AG10803 (cell line): ENCODE results near the gene SCNN1B.
"Not testable (repeated sequence)": the region's sequence is repeated elsewhere in the genome, so short reads cannot be mapped to it uniquely, and the experiment has no call there.

ENCODE experiments used
- DNase-seq: peaks from one replicate; pipeline ENCODE4 v3.0.0; 2010; ENCODE audit warnings: low read depth
- H3K4me3 ChIP-seq: 2 replicates; pipeline ENCODE4 v1.5.1; 2011; ENCODE audit warnings: mild to moderate bottlenecking, low read length, control low read depth
- TF ChIP-seq, protein P1 (sequence below): conservative IDR thresholded peaks from 2 replicates; pipeline ENCODE4 v1.5.1; 2011; ENCODE audit warnings: mild to moderate bottlenecking, low read length, control low read depth, inconsistent platforms

The SCNN1B gene

DNA sequence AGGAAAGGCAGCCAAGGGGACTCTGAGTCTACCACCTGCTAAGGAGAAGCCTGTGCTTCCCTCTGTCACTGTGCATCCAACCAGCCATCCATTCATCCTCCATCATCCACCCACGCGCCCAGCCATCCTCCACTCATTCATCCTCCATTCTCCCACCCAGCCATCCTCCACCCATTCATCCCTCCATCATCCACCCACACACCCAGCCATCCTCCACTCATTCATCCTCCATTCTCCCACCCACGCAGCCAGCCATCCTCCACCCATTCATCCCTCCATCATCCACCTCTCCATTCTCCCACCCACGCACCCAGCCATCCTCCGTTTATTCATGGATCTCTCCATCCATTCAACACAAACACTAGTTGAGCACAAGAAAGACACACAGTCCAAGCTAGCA, 76.8 kb downstream of the SCNN1B start:
- DNase-seq: no peak

DNA sequence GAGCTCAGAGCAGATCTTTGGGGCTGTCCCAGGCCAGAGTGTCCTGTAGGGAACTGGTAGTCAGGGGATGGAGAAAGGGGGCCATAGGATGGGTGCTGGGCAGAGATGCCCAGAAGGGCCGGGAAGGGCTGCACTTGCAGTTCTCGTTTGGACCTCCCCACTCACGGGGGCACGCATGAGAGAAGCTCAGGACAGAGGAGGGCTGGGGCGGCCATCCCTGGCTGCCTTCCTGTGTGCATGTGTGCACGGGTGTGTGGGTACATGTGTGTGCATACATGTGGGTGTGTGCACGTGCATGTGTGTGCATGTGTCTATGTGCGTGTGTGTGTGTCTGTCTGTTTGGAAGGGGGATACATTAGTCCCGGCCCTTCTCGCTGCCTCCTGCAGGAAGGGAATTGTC, 77.6 kb downstream of the SCNN1B start:
- no peak for DNase-seq
- TF ChIP-seq, protein P1, sequence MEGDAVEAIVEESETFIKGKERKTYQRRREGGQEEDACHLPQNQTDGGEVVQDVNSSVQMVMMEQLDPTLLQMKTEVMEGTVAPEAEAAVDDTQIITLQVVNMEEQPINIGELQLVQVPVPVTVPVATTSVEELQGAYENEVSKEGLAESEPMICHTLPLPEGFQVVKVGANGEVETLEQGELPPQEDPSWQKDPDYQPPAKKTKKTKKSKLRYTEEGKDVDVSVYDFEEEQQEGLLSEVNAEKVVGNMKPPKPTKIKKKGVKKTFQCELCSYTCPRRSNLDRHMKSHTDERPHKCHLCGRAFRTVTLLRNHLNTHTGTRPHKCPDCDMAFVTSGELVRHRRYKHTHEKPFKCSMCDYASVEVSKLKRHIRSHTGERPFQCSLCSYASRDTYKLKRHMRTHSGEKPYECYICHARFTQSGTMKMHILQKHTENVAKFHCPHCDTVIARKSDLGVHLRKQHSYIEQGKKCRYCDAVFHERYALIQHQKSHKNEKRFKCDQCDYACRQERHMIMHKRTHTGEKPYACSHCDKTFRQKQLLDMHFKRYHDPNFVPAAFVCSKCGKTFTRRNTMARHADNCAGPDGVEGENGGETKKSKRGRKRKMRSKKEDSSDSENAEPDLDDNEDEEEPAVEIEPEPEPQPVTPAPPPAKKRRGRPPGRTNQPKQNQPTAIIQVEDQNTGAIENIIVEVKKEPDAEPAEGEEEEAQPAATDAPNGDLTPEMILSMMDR: no peak
- no peak overlapping the region for H3K4me3 ChIP-seq

More for the DNA sequence above, 76.8 kb downstream of the SCNN1B start:
- TF ChIP-seq, protein P1: no peak
- H3K4me3 ChIP-seq: no peak overlapping the region

DNA sequence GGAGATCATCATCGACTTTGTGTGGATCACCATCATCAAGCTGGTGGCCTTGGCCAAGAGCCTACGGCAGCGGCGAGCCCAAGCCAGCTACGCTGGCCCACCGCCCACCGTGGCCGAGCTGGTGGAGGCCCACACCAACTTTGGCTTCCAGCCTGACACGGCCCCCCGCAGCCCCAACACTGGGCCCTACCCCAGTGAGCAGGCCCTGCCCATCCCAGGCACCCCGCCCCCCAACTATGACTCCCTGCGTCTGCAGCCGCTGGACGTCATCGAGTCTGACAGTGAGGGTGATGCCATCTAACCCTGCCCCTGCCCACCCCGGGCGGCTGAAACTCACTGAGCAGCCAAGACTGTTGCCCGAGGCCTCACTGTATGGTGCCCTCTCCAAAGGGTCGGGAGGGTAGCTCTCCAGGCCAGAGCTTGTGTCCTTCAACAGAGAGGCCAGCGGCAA, 78.4 kb downstream of the SCNN1B start:
- TF ChIP-seq, protein P1: no peak
- no peak overlapping the region for H3K4me3 ChIP-seq
- no peak for DNase-seq

- H3K4me3 ChIP-seq, DNase-seq: not testable (repeated sequence)
Measured at GRCh38 chr16:23381702-23382101, 79.6 kb downstream of the SCNN1B start.

GRCh38 chr16:23382279-23382678, 80.2 kb downstream of the SCNN1B start:
- TF ChIP-seq, protein P1: no peak
- no peak overlapping the region for H3K4me3 ChIP-seq
- DNase-seq: no peak

DNA sequence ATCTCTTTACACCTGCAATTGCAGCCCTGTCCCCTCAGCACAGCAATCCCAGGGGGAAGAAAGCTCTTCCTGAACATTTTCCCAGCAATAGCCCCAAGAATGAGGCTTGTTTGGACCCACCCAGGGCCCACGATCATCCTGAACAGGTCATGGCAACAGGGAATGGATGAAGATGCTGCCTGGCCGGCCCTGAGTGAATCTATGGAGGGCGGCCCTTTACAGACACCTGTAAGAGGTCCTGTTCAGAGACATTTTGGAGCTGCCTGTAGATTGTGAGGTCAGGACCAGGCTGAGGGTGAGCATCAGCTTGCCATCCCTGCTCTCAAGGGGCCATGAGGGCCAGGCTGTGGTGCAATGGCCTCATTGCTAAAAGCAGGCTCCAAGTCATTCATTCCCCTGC, 81.8 kb downstream of the SCNN1B start:
- TF ChIP-seq, protein P1: no peak
- DNase-seq: no peak
- no peak overlapping the region for H3K4me3 ChIP-seq

DNA sequence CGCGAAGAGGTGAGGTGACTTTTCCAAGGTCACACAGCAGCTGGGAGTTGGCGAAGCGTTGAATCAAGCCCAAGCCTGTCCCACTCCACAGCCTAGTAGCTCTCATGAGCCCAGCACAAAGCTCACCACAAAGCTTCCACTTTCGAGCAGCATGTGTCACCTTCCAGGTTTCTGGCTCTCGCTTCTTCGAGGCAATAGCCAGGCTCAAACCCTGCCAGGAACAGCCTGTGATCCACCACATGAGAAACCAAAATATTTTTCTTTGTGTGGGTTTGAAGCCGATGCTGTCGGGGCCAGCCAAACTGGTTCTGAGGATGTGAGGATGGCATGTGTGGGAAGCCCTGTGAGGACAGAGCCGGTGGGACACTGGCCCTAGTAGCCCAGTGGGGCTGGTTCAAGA, 82.8 kb downstream of the SCNN1B start:
- no peak for DNase-seq
- no peak overlapping the region for H3K4me3 ChIP-seq
- TF ChIP-seq, protein P1: no peak

- no peak for DNase-seq
- TF ChIP-seq, protein P1: no peak
- H3K4me3 ChIP-seq: no peak overlapping the region
Measured at GRCh38 chr16:23385441-23385840, 83.3 kb downstream of the SCNN1B start.
